HL-60/S4 treated with retinoic acid at 250 ng/mL for 4 days and 3 days (cell line): ENCODE measurements around the gene PRR32.
"Not testable (repeated sequence)": the region's sequence is repeated elsewhere in the genome, so short reads cannot be mapped to it uniquely, and the experiment has no call there.

Experiments
- in situ Hi-C: fragments of 300-500 bp; cut with MboI; formaldehyde crosslinking; loops from 2 replicates; pipeline ENCODE4 v1.7.0; 2022; ENCODE audit warnings: low sequenced_read_pairs

PRR32 gene

GRCh38 chrX:126819429-126819828, at the start of gene PRR32:
Gene PRR32, plus strand, starts transcription at chrX:126819729. Its CDS starts 115 bp downstream, at chrX:126819844.
- in situ Hi-C loops, result no loop called here

GRCh38 chrX:126770179-126770578, 49.4 kb upstream of the PRR32 start:
- in situ Hi-C loops, result no loop called here

GRCh38 chrX:126785539-126785938, 34.0 kb upstream of the PRR32 start:
- in situ Hi-C loops, result no loop called here

GRCh38 chrX:126799059-126799458, 20.5 kb upstream of the PRR32 start:
- in situ Hi-C loops, result no loop called here

GRCh38 chrX:126806784-126807183, 12.7 kb upstream of the PRR32 start:
- in situ Hi-C loops, result not testable (repeated sequence)

- in situ Hi-C loops, result no loop called here
These were observed 3.7 kb upstream of the PRR32 start for GRCh38 chrX:126815806-126816205.

- in situ Hi-C loops, result no loop called here
These were observed 1.3 kb downstream of the PRR32 start for GRCh38 chrX:126820700-126821420.

- in situ Hi-C loops, result no loop called here
These were observed 4.9 kb downstream of the PRR32 start for GRCh38 chrX:126824338-126825007.

- in situ Hi-C loops, result no loop called here
These were observed 6.2 kb downstream of the PRR32 start for GRCh38 chrX:126825566-126826193.

GRCh38 chrX:126836186-126836585, 16.7 kb downstream of the PRR32 start:
- in situ Hi-C loops, result no loop called here

GRCh38 chrX:126847143-126847542, 27.6 kb downstream of the PRR32 start:
- in situ Hi-C loops, result no loop called here

- in situ Hi-C loops, result no loop called here
These were observed 36.5 kb downstream of the PRR32 start for GRCh38 chrX:126855839-126856524.
